GM19351 (cell line): ENCODE data around the gene SCD5.

ENCODE experiments used
- ATAC-seq: cut with Tn5 transposase; IDR thresholded peaks from one replicate; pipeline ENCODE4 v1.9.1; 2021; ENCODE audit warnings: mild to moderate bottlenecking, moderate library complexity; ENCODE audit not compliant: unreplicated experiment

SCD5 gene

GRCh38 chr4:82739287-82740190 lies 59.1 kb downstream of the SCD5 start:
- ATAC-seq: peak; percentile 99

- no peak for ATAC-seq
Measured at GRCh38 chr4:82737354-82737753, 61.2 kb downstream of the SCD5 start.

GRCh38 chr4:82733636-82734035 lies 65.0 kb downstream of the SCD5 start:
- ATAC-seq: no peak

GRCh38 chr4:82728301-82728700 lies 70.3 kb downstream of the SCD5 start:
- ATAC-seq: no peak

GRCh38 chr4:82726596-82726995 lies 72.0 kb downstream of the SCD5 start:
- no peak for ATAC-seq

- peak; percentile 83 for ATAC-seq
Measured at GRCh38 chr4:82721819-82722423, 76.7 kb downstream of the SCD5 start.

- ATAC-seq: no peak
Measured at GRCh38 chr4:82718162-82718940, 80.2 kb downstream of the SCD5 start.

- no peak for ATAC-seq
Measured at GRCh38 chr4:82715731-82716617, 82.6 kb downstream of the SCD5 start.

- no peak for ATAC-seq
Measured at GRCh38 chr4:82713856-82714255, 84.7 kb downstream of the SCD5 start.

- no peak for ATAC-seq
Measured at GRCh38 chr4:82712561-82712960, 86.0 kb downstream of the SCD5 start.

- no peak for ATAC-seq
Measured at GRCh38 chr4:82711158-82711785, 87.3 kb downstream of the SCD5 start.

- ATAC-seq: no peak
Measured at GRCh38 chr4:82710197-82710929, 88.2 kb downstream of the SCD5 start.

GRCh38 chr4:82708982-82709381 lies 89.6 kb downstream of the SCD5 start:
- ATAC-seq: no peak

GRCh38 chr4:82706349-82707000 lies 92.1 kb downstream of the SCD5 start:
- ATAC-seq: no peak

- no peak for ATAC-seq
Measured at GRCh38 chr4:82705928-82706300, 92.7 kb downstream of the SCD5 start.

- no peak for ATAC-seq
Measured at GRCh38 chr4:82705169-82705927, 93.2 kb downstream of the SCD5 start.

GRCh38 chr4:82704156-82704555 lies 94.4 kb downstream of the SCD5 start:
- no peak for ATAC-seq

- no peak for ATAC-seq
Measured at GRCh38 chr4:82698412-82698811, 100.2 kb downstream of the SCD5 start.
